ENCODE data around the gene IDH3B.

IDH3B gene

DNA sequence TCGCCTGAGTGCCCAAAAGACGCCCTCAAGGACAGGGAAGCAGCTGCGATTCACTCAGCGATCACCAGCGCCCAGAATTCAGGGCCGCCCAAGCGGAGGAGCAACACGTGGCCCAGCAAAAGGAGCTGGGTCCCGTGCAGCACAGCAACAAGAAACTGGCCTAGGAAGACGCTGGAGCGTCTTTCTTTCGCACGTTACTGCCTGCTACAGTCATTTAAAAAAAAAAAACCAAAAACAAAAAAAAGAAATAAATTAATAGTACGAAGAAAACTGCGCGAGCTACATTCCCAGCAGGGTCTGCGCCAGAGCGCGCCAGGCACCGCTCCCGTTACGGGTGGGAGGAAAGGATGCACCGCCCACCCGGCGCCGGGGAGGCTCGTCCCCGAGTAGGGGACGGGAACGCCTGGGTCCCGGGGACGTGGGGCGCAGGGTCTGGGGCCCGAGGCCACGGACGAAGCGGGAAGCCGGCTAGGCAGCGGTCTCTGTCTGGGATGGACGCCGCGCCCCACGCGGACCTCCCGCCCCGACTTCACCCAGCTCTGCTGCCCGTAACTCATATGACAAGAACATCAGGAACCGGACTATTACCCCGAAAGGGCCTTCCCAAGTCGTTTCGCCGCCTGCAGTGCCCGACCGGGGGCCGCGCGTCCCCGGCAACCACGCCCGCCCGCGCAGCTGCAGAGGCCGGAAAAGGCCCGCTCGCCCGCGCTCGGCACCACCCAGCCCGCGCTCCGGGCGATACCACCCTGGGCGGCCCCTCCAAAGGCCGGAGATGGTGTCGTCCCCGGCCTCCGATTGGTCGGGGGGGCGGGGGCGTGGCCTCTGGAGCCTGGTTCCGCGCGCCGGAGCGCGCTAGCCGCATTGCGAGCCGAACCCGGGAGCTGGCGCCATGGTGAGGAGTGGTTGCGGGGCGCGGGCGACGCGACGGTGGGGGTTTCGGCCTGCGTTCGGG lies 12.0 kb downstream of the IDH3B start, which contains the start of gene NOP56:
Gene NOP56 (plus strand): TSS at position 861 of the 952 bp plus-strand sequence. CDS start 29 bp downstream, at position 890.
- peak within 1 kb of the TSS; percentile 81 to 85 for H3K9ac ChIP-seq (ENCODE audit: low read depth in 1 of 2, low read length in 2 of 2)
- H3K9me3 ChIP-seq (ENCODE audit: control insufficient read depth in 2 of 2, low read length in 2 of 2) = no peaks in the 10 kb centered on the region
- peak within 1 kb of the TSS; percentile 76 to 91 for H3K27ac ChIP-seq (ENCODE audit: low read depth in 2 of 2, low read length in 2 of 2)

DNA sequence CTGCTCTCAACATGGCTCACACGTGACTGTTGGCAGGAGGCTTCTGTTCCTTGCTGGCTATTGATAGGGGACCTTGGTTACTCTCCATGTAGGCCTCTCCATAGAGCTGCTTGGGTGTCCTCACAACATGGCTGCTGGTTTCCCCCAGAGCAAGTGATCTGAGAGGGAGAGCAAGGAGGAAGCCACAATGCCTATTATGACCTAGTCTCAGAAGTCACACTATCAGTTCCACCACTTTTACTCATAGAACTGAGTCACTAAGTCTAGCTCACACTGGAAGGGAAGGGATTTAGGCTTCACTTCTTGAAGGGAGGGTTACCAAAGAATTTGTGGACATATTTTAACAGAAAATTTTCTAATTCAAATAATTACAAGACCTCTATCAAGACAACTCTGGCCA lies 20.3 kb downstream of the IDH3B start:
- no peaks in the 10 kb centered on the region for H3K4me1 ChIP-seq (ENCODE audit: control insufficient read depth in 2 of 2, insufficient read depth in 2 of 2, low read length in 2 of 2)

More for the DNA sequence above, 12.0 kb downstream of the IDH3B start, which contains the start of gene NOP56:
- peaks cover 27 to 32% of the 10 kb centered on the region in 2 donors for H3K36me3 ChIP-seq (ENCODE audit: control insufficient read depth in 2 of 2, insufficient read depth in 2 of 2, low read length in 2 of 2)
- H3K4me3 ChIP-seq (ENCODE audit: low read length in 2 of 2) = peak within 1 kb of the TSS; percentile 91 to 97
- no peaks in the 10 kb centered on the region for H3K27me3 ChIP-seq (ENCODE audit: control insufficient read depth in 2 of 2, insufficient read depth in 2 of 2, low read length in 2 of 2)
- peaks cover 12 to 17% of the 10 kb centered on the region in 2 donors for H3K4me1 ChIP-seq (ENCODE audit: control insufficient read depth in 2 of 2, insufficient read depth in 2 of 2, low read length in 2 of 2)

DNA sequence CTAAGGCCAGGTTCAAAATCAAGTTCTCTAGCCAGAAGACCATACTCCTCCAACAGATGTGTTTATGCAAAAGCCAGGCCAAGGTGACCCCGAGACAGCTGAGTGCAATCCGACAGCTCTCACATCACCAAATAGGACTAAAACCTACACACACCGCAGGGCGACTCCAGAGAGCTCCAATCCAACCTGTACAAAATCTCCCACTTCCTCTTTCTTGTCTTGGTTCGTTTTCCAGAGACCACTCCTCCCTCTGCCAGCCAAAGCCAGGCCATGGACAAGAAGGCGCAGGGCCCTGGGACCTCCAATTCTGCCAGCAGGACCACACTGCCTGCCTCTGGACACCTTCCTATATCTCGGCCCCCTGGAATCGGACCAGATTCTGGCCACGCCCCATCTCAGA lies 23.1 kb downstream of the IDH3B start:
- Histone ChIP-seq H3K36me3 (ENCODE audit: control insufficient read depth in 2 of 2, insufficient read depth in 2 of 2, low read length in 2 of 2) (no peaks in the 10 kb centered on the region), H3K27me3 (ENCODE audit: control insufficient read depth in 2 of 2, insufficient read depth in 2 of 2, low read length in 2 of 2) (no peaks in the 10 kb centered on the region), H3K27ac (ENCODE audit: low read depth in 2 of 2, low read length in 2 of 2) (no peak overlapping the region), H3K9ac (ENCODE audit: low read depth in 1 of 2, low read length in 2 of 2) (no peak overlapping the region), H3K4me3 (ENCODE audit: low read length in 2 of 2) (no peak overlapping the region), H3K9me3 (ENCODE audit: control insufficient read depth in 2 of 2, low read length in 2 of 2) (no peaks in the 10 kb centered on the region), H3K4me1 (ENCODE audit: control insufficient read depth in 2 of 2, insufficient read depth in 2 of 2, low read length in 2 of 2) (no peaks in the 10 kb centered on the region)

More for the DNA sequence above, 20.3 kb downstream of the IDH3B start:
- Histone ChIP-seq H3K9me3 (ENCODE audit: control insufficient read depth in 2 of 2, low read length in 2 of 2) (no peaks in the 10 kb centered on the region), H3K36me3 (ENCODE audit: control insufficient read depth in 2 of 2, insufficient read depth in 2 of 2, low read length in 2 of 2) (no peaks in the 10 kb centered on the region), H3K9ac (ENCODE audit: low read depth in 1 of 2, low read length in 2 of 2) (no peak overlapping the region), H3K27ac (ENCODE audit: low read depth in 2 of 2, low read length in 2 of 2) (no peak overlapping the region), H3K4me3 (ENCODE audit: low read length in 2 of 2) (no peak overlapping the region), H3K27me3 (ENCODE audit: control insufficient read depth in 2 of 2, insufficient read depth in 2 of 2, low read length in 2 of 2) (no peaks in the 10 kb centered on the region)

DNA sequence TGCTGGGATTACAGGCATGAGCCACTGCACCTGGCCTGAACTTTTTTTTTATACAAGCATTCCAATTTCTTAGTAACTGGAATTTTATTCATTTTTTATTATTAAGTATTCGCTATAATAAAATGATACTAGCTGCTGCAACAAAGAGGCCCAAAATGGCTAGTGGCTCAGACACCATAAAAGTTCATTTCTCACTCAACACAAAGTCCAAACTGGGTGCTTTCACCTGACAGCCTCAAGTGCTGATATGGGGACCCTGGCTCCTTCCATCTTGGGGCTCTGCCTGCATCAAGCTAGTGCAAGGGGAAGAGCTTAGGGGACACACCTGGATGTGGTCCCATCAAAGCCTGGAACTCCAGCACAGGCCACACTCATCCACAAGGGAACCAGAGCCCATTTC lies 23.8 kb downstream of the IDH3B start:
- no peaks in the 10 kb centered on the region for H3K9me3 ChIP-seq (ENCODE audit: control insufficient read depth in 2 of 2, low read length in 2 of 2)
- no peak overlapping the region for H3K27ac ChIP-seq (ENCODE audit: low read depth in 2 of 2, low read length in 2 of 2)
- no peaks in the 10 kb centered on the region for H3K4me1 ChIP-seq (ENCODE audit: control insufficient read depth in 2 of 2, insufficient read depth in 2 of 2, low read length in 2 of 2)
- no peak overlapping the region for H3K4me3 ChIP-seq (ENCODE audit: low read length in 2 of 2)
- no peaks in the 10 kb centered on the region for H3K36me3 ChIP-seq (ENCODE audit: control insufficient read depth in 2 of 2, insufficient read depth in 2 of 2, low read length in 2 of 2)
- no peaks in the 10 kb centered on the region for H3K27me3 ChIP-seq (ENCODE audit: control insufficient read depth in 2 of 2, insufficient read depth in 2 of 2, low read length in 2 of 2)
- H3K9ac ChIP-seq (ENCODE audit: low read depth in 1 of 2, low read length in 2 of 2) = no peak overlapping the region

DNA sequence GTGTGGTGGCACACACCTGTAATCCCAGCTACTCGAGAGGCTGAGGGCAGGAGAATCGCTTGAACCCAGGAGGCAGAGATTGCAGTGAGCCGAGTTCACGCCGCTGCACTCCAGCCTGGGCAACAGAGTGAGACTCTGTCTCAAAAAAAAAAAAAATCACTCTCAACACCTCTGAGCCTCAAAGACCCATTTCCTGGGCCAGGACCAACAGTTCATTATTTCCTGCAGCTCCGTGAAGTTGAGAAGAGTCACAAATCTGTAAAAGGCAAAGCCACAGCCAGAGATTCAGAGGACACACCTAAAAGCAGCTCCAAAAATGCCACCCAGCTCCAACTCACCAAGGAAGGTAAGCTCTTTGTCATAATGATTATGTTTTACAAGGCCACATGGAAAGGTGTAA lies 26.8 kb downstream of the IDH3B start:
- Histone ChIP-seq H3K4me1 (ENCODE audit: control insufficient read depth in 2 of 2, insufficient read depth in 2 of 2, low read length in 2 of 2) (no peaks in the 10 kb centered on the region), H3K27ac (ENCODE audit: low read depth in 2 of 2, low read length in 2 of 2) (no peak overlapping the region), H3K4me3 (ENCODE audit: low read length in 2 of 2) (no peak overlapping the region), H3K9ac (ENCODE audit: low read depth in 1 of 2, low read length in 2 of 2) (no peak overlapping the region), H3K9me3 (ENCODE audit: control insufficient read depth in 2 of 2, low read length in 2 of 2) (no peaks in the 10 kb centered on the region), H3K36me3 (ENCODE audit: control insufficient read depth in 2 of 2, insufficient read depth in 2 of 2, low read length in 2 of 2) (no peaks in the 10 kb centered on the region), H3K27me3 (ENCODE audit: control insufficient read depth in 2 of 2, insufficient read depth in 2 of 2, low read length in 2 of 2) (no peaks in the 10 kb centered on the region)

DNA sequence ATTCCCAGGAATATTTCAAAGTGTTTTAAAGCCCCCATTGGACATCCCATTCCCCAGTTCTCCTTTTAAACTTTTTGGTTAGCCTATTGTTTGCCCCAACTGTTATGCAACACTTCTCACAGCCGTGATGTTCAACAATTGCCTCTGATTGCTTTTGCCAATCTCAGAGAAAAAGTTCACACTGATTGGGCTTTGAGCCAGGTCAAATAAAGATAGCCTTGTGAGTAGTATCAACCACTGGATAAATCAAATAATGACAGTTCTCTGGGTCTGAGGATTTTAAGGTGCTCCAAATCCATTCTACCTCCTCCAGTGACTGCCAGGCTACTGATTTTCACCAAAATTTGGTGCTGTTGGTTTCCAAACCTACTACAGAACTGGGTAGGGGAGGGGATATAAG lies 30.6 kb downstream of the IDH3B start:
- H3K4me1 ChIP-seq (ENCODE audit: control insufficient read depth in 2 of 2, insufficient read depth in 2 of 2, low read length in 2 of 2) = no peaks in the 10 kb centered on the region
- no peaks in the 10 kb centered on the region for H3K36me3 ChIP-seq (ENCODE audit: control insufficient read depth in 2 of 2, insufficient read depth in 2 of 2, low read length in 2 of 2)
- no peaks in the 10 kb centered on the region for H3K9me3 ChIP-seq (ENCODE audit: control insufficient read depth in 2 of 2, low read length in 2 of 2)
- no peak overlapping the region for H3K4me3 ChIP-seq (ENCODE audit: low read length in 2 of 2)
- H3K27me3 ChIP-seq (ENCODE audit: control insufficient read depth in 2 of 2, insufficient read depth in 2 of 2, low read length in 2 of 2) = no peaks in the 10 kb centered on the region
- no peak overlapping the region for H3K9ac ChIP-seq (ENCODE audit: low read depth in 1 of 2, low read length in 2 of 2)
- H3K27ac ChIP-seq (ENCODE audit: low read depth in 2 of 2, low read length in 2 of 2) = no peak overlapping the region

DNA sequence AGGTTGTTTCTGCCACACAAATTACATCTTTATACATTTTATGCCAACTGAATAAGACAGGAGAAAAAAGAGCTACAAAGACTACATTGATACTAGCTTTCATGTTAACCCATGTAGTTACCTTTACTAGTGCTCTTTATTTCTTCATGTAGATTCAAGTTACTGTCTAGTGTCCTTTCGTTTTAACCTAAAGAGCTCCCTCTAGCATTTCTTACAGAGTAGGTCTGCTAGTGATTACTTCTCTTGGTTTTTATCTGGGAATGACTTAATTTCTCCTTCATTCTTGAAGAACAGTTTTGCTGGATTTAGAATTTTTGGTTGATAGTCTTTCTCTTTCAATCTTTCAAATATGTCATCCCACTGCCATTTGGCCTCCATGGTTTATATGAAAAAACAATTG lies 32.8 kb downstream of the IDH3B start:
- Histone ChIP-seq H3K9ac (ENCODE audit: low read depth in 1 of 2, low read length in 2 of 2) (no peak overlapping the region), H3K4me1 (ENCODE audit: control insufficient read depth in 2 of 2, insufficient read depth in 2 of 2, low read length in 2 of 2) (no peaks in the 10 kb centered on the region), H3K4me3 (ENCODE audit: low read length in 2 of 2) (no peak overlapping the region), H3K9me3 (ENCODE audit: control insufficient read depth in 2 of 2, low read length in 2 of 2) (no peaks in the 10 kb centered on the region), H3K27me3 (ENCODE audit: control insufficient read depth in 2 of 2, insufficient read depth in 2 of 2, low read length in 2 of 2) (no peaks in the 10 kb centered on the region), H3K27ac (ENCODE audit: low read depth in 2 of 2, low read length in 2 of 2) (no peak overlapping the region), H3K36me3 (ENCODE audit: control insufficient read depth in 2 of 2, insufficient read depth in 2 of 2, low read length in 2 of 2) (no peaks in the 10 kb centered on the region)

DNA sequence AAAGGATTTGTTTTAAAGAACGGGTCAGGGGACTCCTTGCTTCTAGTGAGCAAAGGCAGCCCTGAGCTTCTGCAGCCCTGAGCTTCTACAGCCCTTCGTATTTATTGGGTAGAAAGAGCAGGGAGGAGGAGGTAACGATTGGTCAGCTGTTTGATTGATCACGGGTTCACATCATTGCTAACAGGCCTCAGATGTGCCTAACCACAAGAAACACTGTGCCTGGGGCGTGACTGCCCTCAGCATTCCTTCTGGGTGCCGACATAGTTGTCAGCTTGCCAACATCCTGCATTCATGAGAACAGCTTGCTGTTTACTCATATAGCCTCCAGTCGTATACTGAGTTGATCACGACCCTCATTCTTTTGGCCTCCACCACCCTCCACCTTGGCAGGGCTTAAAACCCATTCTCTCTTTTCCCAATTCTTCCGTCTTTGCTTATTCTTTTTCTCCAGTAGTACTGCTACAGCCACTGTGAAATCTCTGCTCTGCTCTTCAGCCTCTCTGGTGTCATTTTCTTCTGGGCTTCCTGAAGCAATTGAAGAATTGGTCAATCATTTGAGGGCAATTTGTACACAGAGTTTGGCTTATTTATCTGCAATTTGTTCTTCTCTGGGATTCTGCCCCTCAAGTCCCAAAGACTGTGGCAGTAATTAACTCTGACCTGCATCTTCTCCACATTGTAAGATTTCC lies 37.0 kb downstream of the IDH3B start:
- H3K27ac ChIP-seq (ENCODE audit: low read depth in 2 of 2, low read length in 2 of 2) = no peak overlapping the region
- no peaks in the 10 kb centered on the region for H3K4me1 ChIP-seq (ENCODE audit: control insufficient read depth in 2 of 2, insufficient read depth in 2 of 2, low read length in 2 of 2)
- no peaks in the 10 kb centered on the region for H3K27me3 ChIP-seq (ENCODE audit: control insufficient read depth in 2 of 2, insufficient read depth in 2 of 2, low read length in 2 of 2)
- no peak overlapping the region for H3K9ac ChIP-seq (ENCODE audit: low read depth in 1 of 2, low read length in 2 of 2)
- no peak overlapping the region for H3K4me3 ChIP-seq (ENCODE audit: low read length in 2 of 2)
- no peaks in the 10 kb centered on the region for H3K36me3 ChIP-seq (ENCODE audit: control insufficient read depth in 2 of 2, insufficient read depth in 2 of 2, low read length in 2 of 2)
- H3K9me3 ChIP-seq (ENCODE audit: control insufficient read depth in 2 of 2, low read length in 2 of 2) = no peaks in the 10 kb centered on the region

DNA sequence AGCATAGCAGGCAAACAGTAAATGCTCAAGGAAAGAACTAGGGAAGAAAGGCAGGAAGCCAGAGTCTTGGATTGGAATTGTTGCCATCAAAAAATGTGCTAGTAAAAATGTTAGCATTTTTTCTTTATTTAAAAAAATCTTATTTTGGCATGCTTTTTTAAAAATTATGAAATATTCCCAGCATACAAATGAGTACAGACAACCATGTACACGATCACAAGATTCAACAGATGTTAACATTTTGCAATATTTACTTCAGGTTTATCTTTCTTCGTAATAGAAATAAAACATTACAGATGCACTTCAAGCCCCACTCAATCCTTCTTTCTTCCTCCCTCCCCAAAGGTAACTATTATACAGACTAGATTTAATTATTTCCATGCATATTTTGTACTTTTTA lies 39.0 kb downstream of the IDH3B start:
- Histone ChIP-seq H3K4me3 (ENCODE audit: low read length in 2 of 2) (no peak overlapping the region), H3K9me3 (ENCODE audit: control insufficient read depth in 2 of 2, low read length in 2 of 2) (no peaks in the 10 kb centered on the region), H3K4me1 (ENCODE audit: control insufficient read depth in 2 of 2, insufficient read depth in 2 of 2, low read length in 2 of 2) (no peaks in the 10 kb centered on the region), H3K36me3 (ENCODE audit: control insufficient read depth in 2 of 2, insufficient read depth in 2 of 2, low read length in 2 of 2) (no peaks in the 10 kb centered on the region), H3K9ac (ENCODE audit: low read depth in 1 of 2, low read length in 2 of 2) (no peak overlapping the region), H3K27me3 (ENCODE audit: control insufficient read depth in 2 of 2, insufficient read depth in 2 of 2, low read length in 2 of 2) (no peaks in the 10 kb centered on the region), H3K27ac (ENCODE audit: low read depth in 2 of 2, low read length in 2 of 2) (no peak overlapping the region)

DNA sequence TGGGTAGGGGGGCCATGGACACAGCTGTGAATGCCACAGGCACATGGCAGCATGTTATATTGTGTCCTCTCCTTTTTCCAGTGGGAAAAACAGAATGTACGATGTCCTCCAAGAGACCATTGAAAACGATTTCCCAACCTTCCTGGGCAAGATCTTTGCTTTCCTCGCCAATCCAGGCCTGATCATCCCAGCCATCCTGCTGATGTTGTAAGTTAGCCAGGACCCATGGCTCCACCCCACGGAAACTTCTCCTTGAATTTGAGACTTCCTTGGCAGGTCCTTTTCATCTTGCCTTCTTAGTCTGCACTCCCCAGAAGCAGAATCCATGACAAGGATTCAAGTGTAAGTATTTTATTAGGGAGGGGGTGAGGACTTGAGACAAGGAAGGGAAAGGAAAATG lies 39.8 kb downstream of the IDH3B start:
- Histone ChIP-seq H3K4me3 (ENCODE audit: low read length in 2 of 2) (no peak overlapping the region), H3K9me3 (ENCODE audit: control insufficient read depth in 2 of 2, low read length in 2 of 2) (no peaks in the 10 kb centered on the region), H3K9ac (ENCODE audit: low read depth in 1 of 2, low read length in 2 of 2) (no peak overlapping the region), H3K27me3 (ENCODE audit: control insufficient read depth in 2 of 2, insufficient read depth in 2 of 2, low read length in 2 of 2) (no peaks in the 10 kb centered on the region), H3K36me3 (ENCODE audit: control insufficient read depth in 2 of 2, insufficient read depth in 2 of 2, low read length in 2 of 2) (no peaks in the 10 kb centered on the region), H3K4me1 (ENCODE audit: control insufficient read depth in 2 of 2, insufficient read depth in 2 of 2, low read length in 2 of 2) (no peaks in the 10 kb centered on the region), H3K27ac (ENCODE audit: low read depth in 2 of 2, low read length in 2 of 2) (no peak overlapping the region)
